GM10266 (cell line): Measurements from ENCODE around the gene POLR1H.

Experiments used
- DNase-seq: peaks from one replicate; pipeline ENCODE4 v3.0.0; 2012; ENCODE audit errors: extremely low spot score
- TF ChIP-seq, protein P1 (sequence below): IDR thresholded peaks from 2 replicates; pipeline ENCODE4 v1.5.1; 2012; ENCODE audit warnings: mild to moderate bottlenecking, low read depth; ENCODE audit not compliant: control insufficient read depth, insufficient read depth; ENCODE audit errors: missing control alignments

Gene POLR1H

DNA sequence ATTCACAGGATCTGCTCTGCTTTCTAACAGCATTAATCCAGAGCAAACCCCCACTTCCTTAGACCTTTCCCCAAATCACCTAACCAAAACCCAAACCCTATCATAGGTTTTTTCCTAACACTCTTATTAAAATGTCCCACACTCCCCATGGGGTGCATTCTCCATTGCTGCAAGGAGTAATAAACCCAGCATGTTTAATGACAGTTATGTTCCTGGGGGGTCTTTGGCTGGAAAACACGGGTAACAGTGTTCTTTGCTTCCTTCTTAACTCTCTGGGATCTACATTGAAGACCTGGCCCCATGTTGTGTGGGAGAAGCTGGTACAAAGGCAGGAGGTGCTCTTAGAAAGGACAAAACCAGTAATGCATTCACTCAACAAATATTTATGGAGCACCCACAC, 35.8 kb downstream of the POLR1H start:
- no peak for DNase-seq
- TF ChIP-seq, protein P1, sequence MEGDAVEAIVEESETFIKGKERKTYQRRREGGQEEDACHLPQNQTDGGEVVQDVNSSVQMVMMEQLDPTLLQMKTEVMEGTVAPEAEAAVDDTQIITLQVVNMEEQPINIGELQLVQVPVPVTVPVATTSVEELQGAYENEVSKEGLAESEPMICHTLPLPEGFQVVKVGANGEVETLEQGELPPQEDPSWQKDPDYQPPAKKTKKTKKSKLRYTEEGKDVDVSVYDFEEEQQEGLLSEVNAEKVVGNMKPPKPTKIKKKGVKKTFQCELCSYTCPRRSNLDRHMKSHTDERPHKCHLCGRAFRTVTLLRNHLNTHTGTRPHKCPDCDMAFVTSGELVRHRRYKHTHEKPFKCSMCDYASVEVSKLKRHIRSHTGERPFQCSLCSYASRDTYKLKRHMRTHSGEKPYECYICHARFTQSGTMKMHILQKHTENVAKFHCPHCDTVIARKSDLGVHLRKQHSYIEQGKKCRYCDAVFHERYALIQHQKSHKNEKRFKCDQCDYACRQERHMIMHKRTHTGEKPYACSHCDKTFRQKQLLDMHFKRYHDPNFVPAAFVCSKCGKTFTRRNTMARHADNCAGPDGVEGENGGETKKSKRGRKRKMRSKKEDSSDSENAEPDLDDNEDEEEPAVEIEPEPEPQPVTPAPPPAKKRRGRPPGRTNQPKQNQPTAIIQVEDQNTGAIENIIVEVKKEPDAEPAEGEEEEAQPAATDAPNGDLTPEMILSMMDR: no peak

DNA sequence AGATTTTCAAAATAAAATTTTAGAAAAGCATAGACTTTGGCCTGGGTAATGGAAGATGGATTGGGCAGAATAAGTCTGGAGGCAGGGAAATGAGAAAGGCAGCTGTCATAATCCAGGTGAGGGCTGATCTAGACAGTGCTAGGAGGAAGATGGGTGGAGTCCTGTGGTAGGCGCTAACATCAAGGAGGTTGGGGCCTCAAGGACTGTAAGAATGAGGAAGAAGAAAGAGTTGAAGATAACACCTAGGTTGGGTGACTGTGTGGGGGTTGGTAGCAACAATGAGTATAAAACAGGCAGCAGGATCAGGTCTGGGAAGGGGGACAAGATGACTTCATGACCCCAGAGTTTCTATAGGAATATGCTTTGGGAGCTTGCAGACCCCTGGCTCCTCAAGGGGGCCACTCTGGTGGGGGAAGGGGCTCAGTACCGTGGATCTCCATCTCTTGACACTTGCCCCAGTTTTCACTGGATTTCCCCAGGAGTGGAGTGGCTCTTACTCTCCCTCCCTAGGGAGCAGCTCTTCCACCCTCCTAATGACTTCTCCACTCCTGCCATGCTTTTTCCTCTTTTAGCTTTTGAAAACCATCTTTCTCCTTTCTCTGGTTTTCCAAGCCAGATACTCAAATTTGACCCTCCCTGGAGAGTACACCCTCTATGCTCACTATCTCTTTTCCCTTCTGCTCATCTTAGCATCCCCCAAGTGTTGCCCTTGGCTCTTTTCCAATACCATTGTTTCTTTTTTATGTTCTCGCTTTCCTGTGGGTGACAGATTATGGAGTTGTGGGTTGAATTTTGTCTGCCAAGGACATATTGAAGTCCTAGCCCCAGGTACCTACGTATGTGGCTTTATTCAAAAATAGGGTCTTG, 37.1 kb downstream of the POLR1H start:
- DNase-seq: no peak
- TF ChIP-seq, protein P1: no peak

DNA sequence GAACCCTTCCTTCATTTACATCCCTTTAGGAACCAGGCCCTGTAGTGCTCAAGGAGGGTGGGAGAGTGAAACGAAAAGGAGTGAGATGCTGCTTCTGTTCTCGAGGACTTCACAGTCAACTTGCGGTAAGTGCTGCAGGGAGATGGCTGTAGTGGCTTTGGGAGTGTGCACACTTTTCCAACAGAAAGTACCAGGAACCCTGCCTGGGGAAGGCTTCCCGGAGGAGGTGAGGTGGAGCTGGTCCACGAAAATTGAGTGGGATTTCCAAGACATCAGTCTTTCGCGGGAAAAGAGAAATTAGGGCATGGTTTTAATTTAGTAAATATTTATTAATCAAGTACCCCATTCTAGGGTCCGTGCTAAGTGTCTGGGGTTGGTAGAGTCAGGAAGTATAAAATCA, 39.1 kb downstream of the POLR1H start:
- DNase-seq: no peak
- TF ChIP-seq, protein P1: no peak

DNA sequence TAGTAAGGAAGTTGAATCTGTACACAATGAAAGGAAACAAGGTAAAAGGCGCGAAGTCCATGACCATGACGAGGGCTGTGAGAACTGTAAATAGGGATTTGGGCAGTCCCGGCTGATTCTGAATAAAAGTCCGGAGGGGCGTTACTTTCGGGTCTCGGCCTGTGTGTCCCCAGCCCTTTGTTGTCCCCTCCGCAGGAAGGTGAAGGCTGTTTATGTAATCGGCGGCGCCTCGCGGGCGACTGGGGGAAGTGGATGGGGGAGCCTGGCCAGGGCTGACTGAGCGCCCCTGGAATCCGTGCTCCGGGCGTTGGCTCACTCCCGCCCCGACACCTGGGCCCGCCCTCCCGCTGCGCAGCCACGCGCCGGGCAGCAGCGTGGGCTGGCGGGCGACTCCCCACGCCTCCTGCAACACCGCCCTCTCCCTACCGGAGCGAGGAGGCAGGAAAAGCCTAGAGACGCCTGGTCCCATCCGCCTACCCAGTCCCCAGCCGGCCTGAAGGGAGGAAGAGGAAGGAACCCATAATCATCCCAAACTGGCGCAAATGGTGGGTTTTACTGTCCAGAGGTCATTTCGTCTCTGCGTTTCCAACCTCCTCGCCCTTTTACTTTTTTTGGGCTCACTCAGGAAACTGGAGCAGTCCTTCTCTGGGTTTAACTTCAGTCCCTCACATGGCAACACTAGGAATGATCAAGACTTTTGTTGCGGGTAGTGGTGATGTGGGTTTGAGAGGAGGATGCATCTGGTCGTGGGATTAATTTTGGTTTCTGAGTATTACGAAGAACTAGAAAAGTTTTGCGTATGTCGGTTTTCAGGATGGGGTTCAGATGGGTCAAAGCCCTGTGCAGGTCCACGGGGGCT, 39.7 kb downstream of the POLR1H start:
- TF ChIP-seq, protein P1: no peak
- peak; percentile 38 for DNase-seq

DNA sequence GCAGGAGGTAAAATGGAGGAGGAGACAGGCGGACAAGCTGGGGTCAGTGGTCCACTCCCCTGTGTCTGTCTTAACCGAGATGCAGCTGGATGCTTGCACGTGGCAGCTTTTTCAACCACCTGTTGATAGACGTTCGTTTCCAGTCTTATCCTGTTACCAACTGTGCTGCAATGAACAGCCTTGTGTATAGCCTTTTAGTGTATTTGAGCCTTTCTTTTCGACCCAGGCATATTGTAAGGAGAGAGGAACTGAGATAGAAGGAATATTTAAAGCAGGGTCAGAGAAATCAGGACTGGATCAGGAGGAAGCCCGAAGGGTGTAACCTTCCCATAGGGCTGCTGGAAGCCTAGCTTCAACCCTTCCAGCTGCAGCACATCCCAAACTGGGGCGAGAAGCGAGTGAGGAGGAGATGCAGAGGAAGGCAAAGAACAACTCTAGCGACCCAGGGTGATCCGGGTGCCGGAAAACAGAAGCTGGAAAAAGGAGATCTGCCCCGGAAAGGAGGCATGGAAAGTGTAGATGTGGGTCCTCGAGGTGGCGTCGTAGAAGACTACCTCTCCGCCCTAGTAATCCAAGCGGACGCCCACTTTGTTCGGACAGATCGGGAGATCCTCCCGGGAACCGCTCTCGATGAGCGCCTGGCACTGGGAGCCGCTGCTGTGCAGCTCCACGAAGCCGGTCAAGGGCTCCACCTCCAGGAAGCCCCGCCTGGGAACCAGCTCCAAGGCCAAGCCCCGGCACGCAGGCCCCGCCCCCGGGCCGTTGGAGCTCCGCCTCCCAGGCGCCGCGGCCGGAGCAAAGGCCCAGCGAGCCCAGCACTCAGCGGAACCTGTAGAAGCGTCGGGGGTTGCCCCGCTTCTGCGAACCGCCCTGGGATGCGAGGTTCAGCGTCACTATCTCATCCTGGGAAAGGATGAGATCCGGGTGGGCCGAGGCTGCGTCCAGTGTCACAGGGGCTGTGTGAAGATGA, 40.7 kb downstream of the POLR1H start:
- peak; percentile 87 for DNase-seq
- TF ChIP-seq, protein P1: no peak

DNA sequence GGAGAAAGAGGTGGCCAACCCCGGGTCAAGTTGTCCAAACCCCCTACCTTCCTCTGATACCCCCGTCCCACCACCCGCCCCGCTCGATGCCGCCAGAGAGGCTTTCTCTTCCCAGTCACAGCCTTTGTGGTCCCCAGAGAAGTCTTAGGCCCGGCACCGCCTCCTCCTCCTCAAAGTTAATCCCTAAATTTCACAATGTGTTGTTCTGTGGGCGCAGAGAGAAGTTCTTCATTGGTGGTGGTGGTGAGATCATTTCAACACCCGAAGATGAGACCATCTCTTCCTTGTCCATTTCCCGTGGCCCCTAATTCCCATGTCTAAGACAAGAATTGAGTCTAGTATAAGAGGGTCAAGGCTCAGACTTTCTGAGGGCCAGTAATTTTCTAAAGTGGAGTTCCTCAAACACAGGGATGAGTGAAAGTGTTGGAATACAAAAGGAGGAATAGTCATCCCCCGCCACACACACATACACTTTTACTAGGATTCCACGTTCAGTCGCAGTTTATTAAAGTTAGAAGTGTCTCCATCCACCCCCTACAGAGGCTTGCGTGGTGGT, 41.4 kb downstream of the POLR1H start:
- DNase-seq: no peak
- TF ChIP-seq, protein P1: no peak
